Dermis microvascular lymphatic vessel endothelial cell (primary cell): Measurements from ENCODE around the gene LMX1B. TPM values are rescaled to one million over a fixed set of nuclear protein-coding genes. Genes with fewer than 3 reads are reported as not detected.
"Not testable (repeated sequence)": the region's sequence is repeated elsewhere in the genome, so short reads cannot be mapped to it uniquely, and the experiment has no call there.

Experiments used
- DNase-seq, 2 donors: peaks; one replicate each; pipeline versions ENCODE4 v3.0.0 to v3.0.0-alpha.2; 2010; ENCODE audit warnings: low read depth in 2 of 2
- total RNA-seq: library from RNA; depleted of rRNA; stranded (reverse); fragments of >200 nt; gene quantifications from 2 replicates; pipeline ENCODE4 v1.2.1, GENCODE V29; 2014

The LMX1B gene
- total RNA-seq, 1 donor from 2014 or later, result 0.13 TPM

DNA sequence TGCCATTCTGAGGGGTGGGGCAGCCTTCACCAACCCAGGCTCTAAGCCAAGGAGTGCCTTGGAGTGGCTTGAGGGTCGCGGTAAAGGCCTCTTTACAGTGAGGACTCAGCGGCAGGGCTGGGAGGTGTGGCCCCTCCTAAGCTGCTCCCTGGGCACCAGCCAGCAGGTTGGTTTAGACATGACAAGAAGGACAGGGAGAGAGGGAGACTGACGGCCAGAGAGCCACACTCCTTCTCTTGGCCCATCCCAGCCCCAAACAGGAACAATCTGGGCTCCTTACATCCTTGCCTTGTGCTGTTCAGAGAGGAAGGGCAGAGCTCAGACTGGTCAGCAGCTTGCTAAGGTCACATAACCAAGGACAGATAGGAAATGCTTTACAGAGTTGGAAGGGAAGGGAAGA lies 94.5 kb downstream of the LMX1B start:
- peak in 1 of 2 donors; percentile 47 for DNase-seq

DNA sequence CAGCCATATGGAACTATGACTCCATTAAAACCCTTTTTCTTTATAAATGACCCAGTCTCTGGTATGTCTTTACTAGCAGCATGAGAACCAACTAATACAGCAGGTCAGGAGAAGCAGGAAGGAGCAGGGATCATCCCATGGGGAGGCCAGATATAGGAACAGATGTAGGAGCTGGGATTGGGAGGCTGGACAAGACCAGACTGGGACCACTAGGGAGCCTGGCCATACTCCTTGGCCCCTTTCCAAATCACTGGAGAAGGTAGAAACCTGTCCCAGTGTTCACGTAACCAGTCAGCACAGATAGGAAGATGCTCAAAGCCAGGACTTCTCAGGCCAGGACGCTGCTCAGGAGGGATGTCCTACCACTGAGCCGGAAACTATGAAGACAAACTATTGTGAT lies 95.5 kb downstream of the LMX1B start:
- no peak for DNase-seq

DNA sequence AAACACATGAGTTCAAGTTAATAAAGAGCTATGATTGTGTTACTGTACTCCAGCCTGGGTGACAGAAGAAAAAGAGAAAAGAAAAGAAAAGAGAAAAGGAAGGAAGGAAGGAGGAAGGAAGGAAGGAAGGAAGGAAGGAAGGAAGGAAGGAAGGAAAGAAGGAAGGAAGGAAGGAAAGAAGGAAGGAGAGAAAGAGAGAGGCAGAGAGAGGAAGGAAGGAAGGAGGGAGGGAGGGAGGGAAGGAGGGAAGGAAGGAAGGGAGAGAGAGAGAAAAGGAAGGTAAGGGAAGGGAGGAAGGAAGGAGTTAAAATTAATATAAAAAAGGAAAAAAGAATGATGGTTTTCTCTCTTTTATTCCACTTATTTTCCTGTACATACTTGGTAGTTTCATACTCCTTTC lies 101.7 kb downstream of the LMX1B start:
- no peak for DNase-seq

DNA sequence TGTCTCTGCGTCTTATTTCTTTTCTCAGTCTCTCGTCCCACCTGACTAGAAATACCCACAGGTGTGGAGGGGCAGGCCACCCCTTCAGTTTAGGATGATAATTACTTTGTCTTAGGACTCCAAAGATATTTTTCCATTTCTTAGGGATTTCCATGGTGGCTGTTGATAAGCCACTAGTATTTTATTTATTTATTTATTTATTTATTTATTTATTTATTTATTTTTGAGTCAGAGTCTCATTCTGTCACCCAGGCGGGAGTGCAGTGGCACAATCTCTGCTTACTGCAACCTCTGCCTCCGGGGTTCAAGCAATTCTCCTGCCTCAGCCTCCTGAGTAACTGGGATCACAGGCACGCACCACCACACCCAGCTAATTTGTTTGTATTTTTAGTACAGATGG lies 103.7 kb downstream of the LMX1B start:
- DNase-seq, result not testable (repeated sequence)

DNA sequence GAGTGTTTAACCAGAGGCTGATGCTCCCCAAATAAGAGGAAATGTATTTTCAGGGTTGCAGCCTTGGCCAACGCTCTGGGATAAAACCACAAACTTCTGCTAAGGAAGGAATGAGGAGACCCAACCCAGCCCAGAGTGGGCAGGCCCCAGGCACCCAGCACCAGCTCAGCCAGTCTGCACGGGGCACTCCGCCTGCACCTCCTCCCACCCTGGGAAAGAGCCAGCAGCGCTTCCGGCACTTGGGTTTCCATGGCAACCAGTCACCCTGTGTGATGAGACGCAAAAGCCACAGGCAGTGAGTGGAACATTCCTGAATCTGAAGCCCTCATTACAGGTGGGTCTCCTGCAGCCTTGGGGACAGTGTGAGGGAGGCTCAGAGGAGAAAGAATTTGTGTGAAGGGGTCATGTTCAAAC lies 105.9 kb downstream of the LMX1B start:
- DNase-seq, result peak; percentile 59 to 64

DNA sequence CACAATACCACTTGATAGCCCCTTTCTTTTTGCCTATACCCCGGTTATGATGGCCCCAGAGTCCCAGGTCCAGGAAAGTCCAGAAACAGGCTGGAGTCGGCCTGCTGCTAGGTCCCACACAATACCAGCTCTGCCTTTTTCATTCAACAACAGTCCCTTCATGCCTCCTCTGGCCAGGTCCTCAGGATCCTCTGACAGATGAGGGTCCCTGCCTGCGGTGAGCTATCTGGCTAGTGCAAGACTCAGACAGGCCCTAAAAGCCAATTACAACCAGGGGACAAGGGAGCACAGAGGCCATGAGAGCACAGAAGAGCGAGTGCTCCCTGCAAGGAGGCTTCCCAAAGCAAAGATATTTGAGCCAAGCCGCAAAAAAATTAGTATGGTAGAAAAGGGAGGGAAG lies 106.3 kb downstream of the LMX1B start:
- no peak for DNase-seq

DNA sequence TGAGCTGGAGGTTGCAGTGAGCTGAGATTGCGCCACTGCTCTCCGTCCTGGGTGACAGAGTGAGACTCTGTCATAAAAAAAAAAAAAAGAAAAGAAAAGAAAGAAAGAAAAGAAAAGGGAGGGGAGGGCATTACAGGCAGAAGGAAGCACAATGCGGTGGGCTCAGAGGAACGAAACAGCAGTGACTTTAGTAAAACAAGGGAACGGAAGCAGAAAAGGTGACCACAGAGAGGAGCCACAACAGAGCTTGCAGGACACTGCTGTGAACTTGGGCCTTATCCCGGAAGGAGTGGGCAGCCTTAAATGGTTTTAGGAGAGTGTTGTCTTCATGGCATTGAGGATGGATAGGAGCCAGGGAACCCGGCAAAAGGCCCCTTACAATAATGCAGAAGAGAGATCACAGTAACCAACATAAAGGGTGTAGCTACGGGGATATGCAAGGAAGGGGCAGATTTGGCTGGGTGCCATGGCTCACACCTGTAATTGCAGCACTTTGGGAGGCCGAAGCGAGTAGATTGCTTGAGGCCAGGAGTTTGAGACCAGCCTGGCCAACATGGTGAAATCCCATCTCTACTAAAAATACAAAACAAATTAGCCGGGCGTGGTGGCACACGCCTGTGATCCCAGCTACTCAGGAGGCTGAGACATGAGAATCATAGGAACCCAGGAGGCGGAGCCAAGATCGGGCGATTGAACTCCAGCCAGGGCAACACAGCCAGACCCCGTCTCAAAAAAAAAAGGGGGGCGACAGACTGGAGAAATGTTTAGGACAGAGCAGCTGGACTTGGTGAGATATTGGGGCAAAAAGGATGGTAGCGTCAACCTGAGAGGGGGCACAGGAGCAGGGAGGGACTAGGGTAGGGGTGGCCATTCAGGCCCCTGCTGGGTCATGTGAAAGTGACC lies 107.2 kb downstream of the LMX1B start:
- no peak for DNase-seq

DNA sequence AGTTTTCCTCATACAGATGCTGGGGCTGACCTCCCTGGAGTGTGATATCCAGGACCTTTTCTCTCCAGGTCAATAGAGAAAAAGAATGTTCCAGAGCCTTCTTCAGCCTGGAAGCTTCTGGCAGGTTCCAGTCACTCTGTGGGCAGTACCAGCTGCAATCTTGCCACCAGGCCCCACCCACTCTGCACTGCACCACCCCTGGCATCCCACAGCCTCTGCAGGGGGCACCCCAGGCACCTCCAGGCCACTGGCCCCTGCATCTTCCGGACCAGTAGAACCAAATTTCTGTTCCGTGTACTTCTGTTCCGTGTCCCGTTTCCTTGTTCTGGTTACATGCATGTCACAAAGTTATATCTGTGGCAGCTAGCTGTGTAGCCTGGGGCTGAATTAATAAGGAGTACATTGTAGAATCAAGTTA lies 107.8 kb downstream of the LMX1B start:
- DNase-seq, result no peak

DNA sequence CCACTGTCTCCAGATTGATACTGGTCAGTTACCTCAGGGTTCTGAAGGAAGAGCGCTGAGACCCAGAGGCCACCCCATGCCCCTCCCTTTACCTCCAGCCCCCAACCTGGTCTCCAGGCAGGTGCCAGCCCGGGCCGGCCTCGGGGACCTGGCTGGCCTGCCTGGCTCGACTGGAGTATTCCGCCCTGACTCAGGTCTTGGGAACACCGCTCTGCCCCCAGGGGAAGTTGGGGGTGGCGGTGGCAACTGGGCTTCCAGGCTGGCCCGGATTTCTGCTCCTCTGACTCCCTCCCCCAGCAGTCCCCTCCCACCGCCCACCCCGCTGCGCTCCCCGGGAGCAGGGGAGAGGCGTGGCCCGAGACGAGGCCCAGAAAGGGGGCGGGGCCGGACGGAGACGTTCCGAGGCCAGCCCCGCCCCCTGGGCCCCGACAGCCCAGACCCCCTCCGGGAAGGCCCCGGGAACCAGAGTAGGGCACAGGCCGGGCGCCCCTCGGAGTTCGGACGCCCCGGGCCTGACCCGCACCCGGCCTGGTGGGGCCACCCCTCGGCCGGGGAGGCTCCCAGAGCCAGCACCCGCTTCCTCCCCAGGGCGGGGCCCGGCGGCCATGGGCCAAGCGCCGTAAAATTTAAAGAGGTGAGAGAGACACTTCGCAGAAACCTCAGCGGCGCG lies 108.7 kb downstream of the LMX1B start:
- DNase-seq, result peak in 1 of 2 donors; percentile 19

DNA sequence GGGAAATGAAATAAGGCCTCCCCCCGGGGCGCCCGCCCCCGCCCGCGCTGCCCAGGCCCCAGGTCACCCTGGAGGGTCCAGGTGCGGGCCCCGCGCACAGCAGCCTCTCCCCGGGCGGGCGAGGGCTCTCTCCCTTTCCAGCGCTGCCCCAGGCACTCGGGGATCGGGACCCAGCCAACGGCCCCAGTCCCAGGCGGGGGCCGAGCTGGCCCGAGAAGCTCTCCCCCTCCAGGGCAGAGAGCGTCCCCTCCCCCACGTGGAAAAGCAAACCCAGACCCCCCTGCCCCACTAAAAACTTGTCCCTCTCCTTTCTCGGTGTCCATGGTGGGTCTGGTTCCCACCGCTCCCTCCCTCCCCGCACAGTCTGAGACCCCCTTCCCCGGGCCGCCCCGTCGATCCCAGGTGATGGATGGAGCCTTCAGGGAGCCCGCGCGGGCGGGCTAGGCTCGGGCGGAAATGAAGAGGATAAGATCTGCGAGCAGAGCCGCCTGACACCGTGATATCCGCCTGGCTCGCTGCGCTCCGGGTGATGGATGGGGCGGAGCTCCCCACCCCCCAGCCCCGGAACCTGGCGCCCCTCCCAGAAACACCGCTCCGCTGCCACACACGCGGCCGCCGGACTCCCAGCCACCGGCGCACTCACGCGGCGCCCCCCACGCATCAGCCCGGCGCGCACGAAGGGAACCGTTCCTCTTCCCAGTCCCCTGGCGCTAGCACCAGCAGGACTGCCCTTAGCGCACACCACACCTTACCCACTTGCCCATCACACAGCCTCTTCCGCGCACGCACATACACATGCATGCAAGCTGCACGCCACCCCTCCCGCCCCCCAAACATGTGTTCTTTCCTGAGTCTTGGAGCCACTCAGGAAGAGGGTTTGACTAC lies 109.4 kb downstream of the LMX1B start:
- DNase-seq, result no peak

DNA sequence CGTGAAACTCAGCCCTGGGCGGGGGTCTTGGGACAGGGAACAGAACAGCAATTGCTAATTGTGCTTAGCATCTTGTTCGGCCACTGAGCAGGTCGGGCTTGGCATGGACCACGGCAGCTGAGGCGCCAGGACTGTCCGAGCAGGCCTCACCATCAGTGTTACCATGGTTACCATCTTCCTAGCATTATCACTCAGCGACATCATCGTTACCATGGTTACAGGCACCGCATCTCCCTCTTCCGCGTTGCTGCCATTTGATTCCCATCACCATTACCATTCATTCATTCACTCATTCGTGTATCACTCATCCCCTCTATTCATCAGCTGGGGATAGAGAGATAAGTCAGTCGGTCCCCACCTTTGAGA lies 110.1 kb downstream of the LMX1B start:
- no peak for DNase-seq

DNA sequence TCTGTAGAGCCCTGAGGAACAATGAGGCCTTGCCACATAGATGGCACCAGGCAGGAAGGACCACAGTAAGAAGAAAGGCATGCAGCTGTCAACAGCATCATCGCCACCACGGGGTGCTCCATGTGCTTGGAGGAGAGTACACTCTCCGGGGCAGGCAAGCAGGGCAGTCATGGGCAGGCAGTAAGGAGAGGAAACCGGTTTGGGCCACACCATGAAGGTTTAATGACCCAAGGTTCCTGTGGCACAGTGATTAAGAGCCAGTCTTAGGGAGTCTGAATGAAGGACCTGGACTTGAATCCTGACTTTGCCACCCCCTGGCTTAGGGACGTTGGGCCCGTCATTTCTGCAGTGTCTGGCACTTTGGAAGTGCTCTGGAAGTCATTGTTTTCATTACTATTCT lies 110.5 kb downstream of the LMX1B start:
- DNase-seq, result no peak

DNA sequence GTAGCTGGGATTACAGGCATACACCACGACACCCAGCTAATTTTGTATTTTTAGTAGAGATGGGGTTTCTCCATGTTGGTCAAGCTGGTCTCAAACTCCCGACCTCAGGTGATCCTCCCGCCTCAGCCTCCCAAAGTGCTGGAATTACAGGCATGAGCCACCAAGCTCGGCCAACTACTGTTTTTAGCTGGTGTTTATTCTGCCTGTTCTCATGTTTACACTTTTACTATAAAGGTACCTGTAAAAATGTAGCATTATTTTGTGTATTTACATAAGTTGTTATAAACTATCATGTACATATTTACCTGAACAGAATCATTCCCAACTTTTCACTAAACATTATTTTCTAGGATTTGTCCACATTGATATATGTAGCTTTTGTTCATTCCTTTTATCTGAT lies 111.8 kb downstream of the LMX1B start:
- DNase-seq, result not testable (repeated sequence)

DNA sequence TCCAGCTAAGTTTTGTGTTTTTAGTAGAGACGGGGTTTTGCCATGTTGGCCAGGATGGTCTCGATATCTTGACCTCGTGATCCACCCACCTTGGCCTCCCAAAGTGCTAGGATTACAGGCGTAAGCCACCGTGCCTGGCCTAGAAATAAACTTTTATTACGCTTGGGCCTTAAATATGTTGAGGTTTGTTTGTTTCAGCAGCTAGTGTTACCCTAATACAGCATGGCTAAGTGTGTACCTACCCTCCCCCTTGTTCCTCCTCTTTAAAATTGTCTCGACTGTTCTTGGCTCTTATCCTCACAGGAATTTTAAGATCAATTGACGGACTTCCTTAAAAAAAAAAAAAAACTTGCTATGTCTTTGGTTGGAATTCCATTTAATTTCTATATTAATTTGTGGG lies 114.5 kb downstream of the LMX1B start:
- not testable (repeated sequence) for DNase-seq

DNA sequence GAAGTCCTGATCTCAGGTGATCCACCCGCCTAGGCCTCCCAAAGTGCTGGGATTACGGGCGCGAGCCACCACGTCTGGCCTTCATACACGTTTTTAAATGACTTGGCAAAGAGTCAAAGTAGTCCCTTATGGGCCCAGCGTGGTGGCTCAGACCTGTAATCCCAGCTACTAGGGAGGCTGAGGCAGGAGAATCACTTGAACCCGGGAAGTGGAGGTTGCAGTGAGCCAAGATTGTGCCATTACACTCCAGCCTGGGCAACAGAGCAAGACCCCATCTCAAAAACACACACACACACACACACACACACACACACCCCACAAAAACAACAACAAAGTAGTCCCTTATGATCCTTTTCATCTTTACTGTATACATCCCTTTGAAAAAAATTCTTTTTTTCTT lies 116.9 kb downstream of the LMX1B start:
- DNase-seq, result not testable (repeated sequence)

DNA sequence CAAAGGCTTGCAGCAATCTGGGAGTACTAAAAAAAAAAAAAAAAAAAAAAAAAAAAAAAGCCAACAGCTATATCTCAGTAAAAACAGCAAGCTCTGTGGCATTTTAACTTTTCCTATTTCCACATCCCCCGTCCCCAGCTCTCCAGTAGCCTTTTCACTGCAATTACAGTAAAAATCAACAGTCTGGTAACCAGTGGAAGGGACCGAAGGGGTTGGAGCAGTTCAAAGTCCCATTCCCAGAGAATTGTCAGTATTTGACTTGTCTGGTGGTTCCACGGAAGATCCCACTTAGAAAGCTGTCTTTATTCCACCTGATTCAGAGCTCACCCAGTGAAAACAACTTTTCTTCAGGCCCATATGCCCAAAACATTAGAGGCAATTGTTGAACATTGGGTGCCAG lies 119.3 kb downstream of the LMX1B start:
- no peak for DNase-seq

DNA sequence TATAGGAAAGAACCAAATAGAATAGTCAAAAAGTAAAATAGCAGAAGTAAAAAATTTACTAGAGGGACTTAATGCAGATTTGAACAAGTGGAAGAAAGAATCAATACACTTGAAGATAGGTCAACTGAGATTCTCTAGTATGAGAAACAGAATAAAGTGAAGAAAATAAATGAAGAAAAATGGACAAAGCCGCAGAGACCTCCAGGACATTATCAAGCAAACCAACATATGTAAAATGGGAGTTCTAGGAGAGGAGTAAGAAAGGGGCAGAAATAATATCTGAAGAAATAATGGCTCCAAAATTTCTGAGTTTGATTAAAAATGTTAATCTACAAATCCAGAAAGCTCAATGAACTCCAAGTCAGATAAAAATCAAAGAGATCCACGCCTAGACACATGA lies 121.1 kb downstream of the LMX1B start:
- DNase-seq, result no peak

DNA sequence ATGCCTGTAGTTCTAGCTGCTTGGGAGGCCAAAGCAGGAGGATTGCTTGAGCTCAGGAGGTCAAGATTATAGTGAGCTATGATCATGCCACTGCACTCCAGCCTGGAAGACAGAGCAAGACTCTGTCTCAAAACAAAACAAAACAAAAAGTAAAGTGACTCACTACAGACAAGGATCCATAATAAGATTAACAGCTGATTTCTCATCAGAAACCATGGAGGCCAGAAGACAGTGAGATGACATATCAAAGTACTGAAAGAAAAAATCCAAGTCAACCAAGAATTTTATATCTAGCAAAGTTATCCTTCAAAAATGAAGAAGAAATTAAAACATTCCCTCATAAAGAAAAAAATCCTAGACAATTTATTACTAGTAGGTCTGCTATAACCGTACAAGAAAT lies 121.8 kb downstream of the LMX1B start:
- no peak for DNase-seq

DNA sequence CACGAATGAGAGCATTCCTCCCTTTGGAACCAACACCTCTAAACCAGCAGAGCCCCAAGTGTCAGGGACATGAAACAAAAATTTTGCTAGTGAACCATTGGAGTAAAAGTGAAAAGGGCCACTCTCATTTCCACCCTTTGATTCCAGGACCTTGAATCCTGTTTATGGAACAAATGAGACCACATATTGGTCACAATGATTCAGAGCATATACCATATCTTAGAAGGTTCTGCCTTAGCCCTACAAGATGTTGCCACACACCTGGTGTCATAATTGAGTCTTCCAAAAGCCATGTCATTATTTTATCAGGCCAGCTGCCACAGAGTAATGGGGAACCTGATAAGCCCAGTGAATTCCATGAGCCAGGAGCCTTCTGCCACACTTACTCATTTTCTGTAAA lies 124.8 kb downstream of the LMX1B start:
- DNase-seq, result no peak

DNA sequence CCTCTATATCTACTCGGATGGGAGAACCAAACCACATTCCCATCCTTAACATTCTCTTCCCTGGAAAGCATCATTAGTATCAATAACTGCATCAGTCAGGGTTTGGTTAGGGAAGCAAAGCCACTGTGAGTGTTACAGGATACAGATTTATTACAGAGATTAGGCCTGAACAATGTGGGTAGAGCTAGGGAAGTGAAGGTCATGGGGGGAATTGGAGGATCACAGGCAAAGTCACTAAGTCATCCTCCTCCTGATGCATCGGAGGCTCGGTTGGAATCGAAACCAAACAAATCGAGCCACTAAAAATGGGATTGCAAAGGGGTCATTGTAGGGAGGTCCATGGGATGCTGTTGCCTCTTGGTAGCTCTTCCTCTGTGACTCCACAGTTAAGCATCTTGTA lies 129.3 kb downstream of the LMX1B start:
- no peak for DNase-seq

DNA sequence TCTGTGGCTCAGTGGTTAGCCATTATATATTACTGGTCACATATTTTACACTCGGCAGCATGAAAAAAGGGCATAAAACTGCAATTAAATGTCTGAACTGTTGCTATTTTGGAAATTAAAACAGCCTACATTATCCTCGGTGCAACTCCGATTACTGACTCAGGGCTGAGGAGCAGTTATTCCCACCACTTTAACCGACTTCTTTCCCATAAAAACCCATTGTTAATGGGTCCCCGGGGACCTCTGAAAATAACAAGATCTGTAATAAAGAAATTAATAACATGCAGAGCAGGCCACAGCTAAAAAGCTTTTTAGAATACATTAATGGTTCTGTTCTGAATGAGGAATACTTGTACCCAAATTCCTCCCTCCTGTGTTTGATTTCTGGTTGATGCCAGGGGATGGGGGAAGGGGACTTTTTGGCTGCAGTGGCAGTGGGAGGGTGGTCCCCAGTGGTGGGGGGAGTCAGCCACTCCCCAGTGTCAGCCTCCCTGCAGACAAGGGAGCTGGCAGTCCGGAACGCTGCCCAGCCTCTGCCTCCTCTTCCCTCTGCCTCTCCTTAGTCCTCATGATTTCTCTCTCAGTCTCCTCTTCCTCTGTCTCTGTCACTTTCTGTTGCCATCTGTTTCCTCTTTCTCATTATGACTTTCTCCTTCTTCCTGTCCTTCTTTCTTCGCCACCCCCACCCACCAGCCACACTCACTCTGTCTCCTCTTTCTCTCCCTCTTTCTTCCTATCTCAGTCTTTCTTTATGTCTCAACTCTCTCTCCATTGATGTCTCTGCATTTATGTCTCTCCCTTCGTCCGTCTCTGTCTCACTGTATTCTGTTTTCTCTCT lies 132.1 kb downstream of the LMX1B start:
- DNase-seq, result no peak
